ENCODE results near the gene DNM2.
"Not testable (repeated sequence)": the region's sequence is repeated elsewhere in the genome, so short reads cannot be mapped to it uniquely, and the experiment has no call there.

DNM2 gene

GRCh38 chr19:10842788-10843187 is 124.9 kb downstream of the DNM2 start:
- H3K4me3 ChIP-seq (ENCODE audit: insufficient read depth, low read depth, low read length, poor library complexity, severe bottlenecking) = no peak overlapping the region
- no peaks in the 10 kb centered on the region for H3K36me3 ChIP-seq (ENCODE audit: control insufficient read depth, insufficient read depth, low read length)
- H3K9me3 ChIP-seq (ENCODE audit: control insufficient read depth, low read length) = no peaks in the 10 kb centered on the region
- no peaks in the 10 kb centered on the region for H3K4me1 ChIP-seq (ENCODE audit: control insufficient read depth, insufficient read depth, low read length, poor library complexity, severe bottlenecking)
- no peaks in the 10 kb centered on the region for H3K27me3 ChIP-seq (replicated peaks; ENCODE audit: control insufficient read depth, insufficient read depth, low read length, poor library complexity, severe bottlenecking)
- H3K27ac ChIP-seq (ENCODE audit: insufficient read depth, low read length, poor library complexity, severe bottlenecking) = no peak overlapping the region
- DNase-seq = no peak

GRCh38 chr19:10846500-10847202 is 128.8 kb downstream of the DNM2 start:
- no peak overlapping the region for H3K4me3 ChIP-seq (ENCODE audit: insufficient read depth, low read depth, low read length, poor library complexity, severe bottlenecking)
- no peaks in the 10 kb centered on the region for H3K4me1 ChIP-seq (ENCODE audit: control insufficient read depth, insufficient read depth, low read length, poor library complexity, severe bottlenecking)
- H3K36me3 ChIP-seq (ENCODE audit: control insufficient read depth, insufficient read depth, low read length) = no peaks in the 10 kb centered on the region
- H3K9me3 ChIP-seq (ENCODE audit: control insufficient read depth, low read length) = no peaks in the 10 kb centered on the region
- no peak for DNase-seq
- no peak overlapping the region for H3K27ac ChIP-seq (ENCODE audit: insufficient read depth, low read length, poor library complexity, severe bottlenecking)
- no peaks in the 10 kb centered on the region for H3K27me3 ChIP-seq (replicated peaks; ENCODE audit: control insufficient read depth, insufficient read depth, low read length, poor library complexity, severe bottlenecking)

- Histone ChIP-seq H3K27me3 (replicated peaks; ENCODE audit: control insufficient read depth, insufficient read depth, low read length, poor library complexity, severe bottlenecking) (no peaks in the 10 kb centered on the region), H3K36me3 (ENCODE audit: control insufficient read depth, insufficient read depth, low read length) (no peaks in the 10 kb centered on the region), H3K4me1 (ENCODE audit: control insufficient read depth, insufficient read depth, low read length, poor library complexity, severe bottlenecking) (no peaks in the 10 kb centered on the region), H3K27ac (ENCODE audit: insufficient read depth, low read length, poor library complexity, severe bottlenecking) (no peak within 1 kb of the TSS), H3K4me3 (ENCODE audit: insufficient read depth, low read depth, low read length, poor library complexity, severe bottlenecking) (no peak within 1 kb of the TSS), H3K9me3 (ENCODE audit: control insufficient read depth, low read length) (no peaks in the 10 kb centered on the region)
- DNase-seq = no peak
Measured at GRCh38 chr19:10848230-10848856, 130.5 kb downstream of the DNM2 start, which contains the start of gene C19orf38. C19orf38 (plus strand) TSS chr19:10848415; CDS start chr19:10848509, 94 bp downstream.

- Histone ChIP-seq H3K4me3 (ENCODE audit: insufficient read depth, low read depth, low read length, poor library complexity, severe bottlenecking) (no peak overlapping the region), H3K4me1 (ENCODE audit: control insufficient read depth, insufficient read depth, low read length, poor library complexity, severe bottlenecking) (no peaks in the 10 kb centered on the region), H3K36me3 (ENCODE audit: control insufficient read depth, insufficient read depth, low read length) (no peaks in the 10 kb centered on the region), H3K27ac (ENCODE audit: insufficient read depth, low read length, poor library complexity, severe bottlenecking) (no peak overlapping the region), H3K9me3 (ENCODE audit: control insufficient read depth, low read length) (no peaks in the 10 kb centered on the region), H3K27me3 (replicated peaks; ENCODE audit: control insufficient read depth, insufficient read depth, low read length, poor library complexity, severe bottlenecking) (no peaks in the 10 kb centered on the region)
- no peak for DNase-seq
Measured at GRCh38 chr19:10850631-10851030, 132.8 kb downstream of the DNM2 start.

- no peak for DNase-seq
- no peak overlapping the region for H3K27ac ChIP-seq (ENCODE audit: insufficient read depth, low read length, poor library complexity, severe bottlenecking)
Measured at GRCh38 chr19:10852098-10852800, 134.4 kb downstream of the DNM2 start.

GRCh38 chr19:10852941-10853340 is 135.1 kb downstream of the DNM2 start:
- H3K36me3 ChIP-seq (ENCODE audit: control insufficient read depth, insufficient read depth, low read length) = no peaks in the 10 kb centered on the region

More at GRCh38 chr19:10852098-10852800, 134.4 kb downstream of the DNM2 start:
- Histone ChIP-seq H3K27me3 (replicated peaks; ENCODE audit: control insufficient read depth, insufficient read depth, low read length, poor library complexity, severe bottlenecking) (no peaks in the 10 kb centered on the region), H3K4me1 (ENCODE audit: control insufficient read depth, insufficient read depth, low read length, poor library complexity, severe bottlenecking) (no peaks in the 10 kb centered on the region), H3K9me3 (ENCODE audit: control insufficient read depth, low read length) (no peaks in the 10 kb centered on the region), H3K4me3 (ENCODE audit: insufficient read depth, low read depth, low read length, poor library complexity, severe bottlenecking) (no peak overlapping the region), H3K36me3 (ENCODE audit: control insufficient read depth, insufficient read depth, low read length) (no peaks in the 10 kb centered on the region)

GRCh38 chr19:10854350-10855089 is 136.6 kb downstream of the DNM2 start:
- no peak for DNase-seq
- Histone ChIP-seq H3K4me1 (ENCODE audit: control insufficient read depth, insufficient read depth, low read length, poor library complexity, severe bottlenecking) (no peaks in the 10 kb centered on the region), H3K9me3 (ENCODE audit: control insufficient read depth, low read length) (no peaks in the 10 kb centered on the region), H3K36me3 (ENCODE audit: control insufficient read depth, insufficient read depth, low read length) (no peaks in the 10 kb centered on the region), H3K27ac (ENCODE audit: insufficient read depth, low read length, poor library complexity, severe bottlenecking) (no peak overlapping the region), H3K27me3 (replicated peaks; ENCODE audit: control insufficient read depth, insufficient read depth, low read length, poor library complexity, severe bottlenecking) (no peaks in the 10 kb centered on the region), H3K4me3 (ENCODE audit: insufficient read depth, low read depth, low read length, poor library complexity, severe bottlenecking) (no peak overlapping the region)

More at GRCh38 chr19:10852941-10853340, 135.1 kb downstream of the DNM2 start:
- H3K27ac ChIP-seq (ENCODE audit: insufficient read depth, low read length, poor library complexity, severe bottlenecking) = no peak overlapping the region
- DNase-seq = no peak
- no peaks in the 10 kb centered on the region for H3K27me3 ChIP-seq (replicated peaks; ENCODE audit: control insufficient read depth, insufficient read depth, low read length, poor library complexity, severe bottlenecking)
- H3K4me3 ChIP-seq (ENCODE audit: insufficient read depth, low read depth, low read length, poor library complexity, severe bottlenecking) = no peak overlapping the region
- no peaks in the 10 kb centered on the region for H3K9me3 ChIP-seq (ENCODE audit: control insufficient read depth, low read length)
- no peaks in the 10 kb centered on the region for H3K4me1 ChIP-seq (ENCODE audit: control insufficient read depth, insufficient read depth, low read length, poor library complexity, severe bottlenecking)

- Histone ChIP-seq H3K4me3 (ENCODE audit: insufficient read depth, low read depth, low read length, poor library complexity, severe bottlenecking) (no peak overlapping the region), H3K9me3 (ENCODE audit: control insufficient read depth, low read length) (no peaks in the 10 kb centered on the region), H3K4me1 (ENCODE audit: control insufficient read depth, insufficient read depth, low read length, poor library complexity, severe bottlenecking) (no peaks in the 10 kb centered on the region), H3K27me3 (replicated peaks; ENCODE audit: control insufficient read depth, insufficient read depth, low read length, poor library complexity, severe bottlenecking) (no peaks in the 10 kb centered on the region), H3K36me3 (ENCODE audit: control insufficient read depth, insufficient read depth, low read length) (no peaks in the 10 kb centered on the region), H3K27ac (ENCODE audit: insufficient read depth, low read length, poor library complexity, severe bottlenecking) (no peak overlapping the region)
- DNase-seq = no peak
Measured at GRCh38 chr19:10855879-10856522, 138.1 kb downstream of the DNM2 start.

- H3K9me3 ChIP-seq (ENCODE audit: control insufficient read depth, low read length); H3K27me3 ChIP-seq (replicated peaks; ENCODE audit: control insufficient read depth, insufficient read depth, low read length, poor library complexity, severe bottlenecking); H3K36me3 ChIP-seq (ENCODE audit: control insufficient read depth, insufficient read depth, low read length); H3K4me3 ChIP-seq (ENCODE audit: insufficient read depth, low read depth, low read length, poor library complexity, severe bottlenecking); H3K4me1 ChIP-seq (ENCODE audit: control insufficient read depth, insufficient read depth, low read length, poor library complexity, severe bottlenecking); DNase-seq; H3K27ac ChIP-seq (ENCODE audit: insufficient read depth, low read length, poor library complexity, severe bottlenecking): not testable (repeated sequence)
Measured at GRCh38 chr19:10856899-10857298, 139.0 kb downstream of the DNM2 start.
